ENCODE results near the gene ZNF579.

The ZNF579 gene

GRCh38 chr19:55590109-55590508 lies 9.5 kb upstream of the ZNF579 start:
- ATAC-seq = no peak
- TF ChIP-seq ESRRG (CRISPR knock-in tag; IDR thresholded peaks at IDR 0.05) = no peak
- TF ChIP-seq OSR1 (CRISPR knock-in tag; IDR thresholded peaks at IDR 0.05) = no peak
- no peak for TF ChIP-seq CSRNP3 (CRISPR knock-in tag; IDR thresholded peaks at IDR 0.05)
- TF ChIP-seq ZNF565 (CRISPR knock-in tag; conservative IDR thresholded peaks at IDR 0.05; ENCODE audit: low read depth) = no peak
- TF ChIP-seq GLIS3 (CRISPR knock-in tag; IDR thresholded peaks at IDR 0.05) = no peak

DNA sequence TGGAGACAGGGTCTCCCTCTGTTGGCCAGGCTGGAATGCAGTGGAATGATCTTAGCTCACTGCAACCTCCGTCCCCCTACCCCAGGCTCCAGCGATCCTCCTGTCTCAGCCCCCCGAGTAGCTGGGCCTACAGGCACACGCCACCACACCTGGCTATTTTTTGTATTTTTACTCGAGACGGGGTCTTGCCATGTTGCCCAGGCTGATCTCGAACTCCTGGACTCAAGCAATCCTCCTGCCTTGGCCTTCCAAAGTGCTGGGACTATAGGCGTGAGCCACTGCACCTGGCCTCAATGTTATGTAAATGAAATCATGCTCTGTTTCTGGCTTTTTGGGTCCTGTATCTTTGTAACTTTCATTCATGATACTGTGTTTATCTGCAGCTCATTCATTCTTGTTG lies 8.1 kb upstream of the ZNF579 start:
- no peak for TF ChIP-seq ZNF70 (CRISPR knock-in tag; IDR thresholded peaks at IDR 0.05)
- no peak for TF ChIP-seq RARB (CRISPR knock-in tag; IDR thresholded peaks at IDR 0.05)
- no peak for ATAC-seq

DNA sequence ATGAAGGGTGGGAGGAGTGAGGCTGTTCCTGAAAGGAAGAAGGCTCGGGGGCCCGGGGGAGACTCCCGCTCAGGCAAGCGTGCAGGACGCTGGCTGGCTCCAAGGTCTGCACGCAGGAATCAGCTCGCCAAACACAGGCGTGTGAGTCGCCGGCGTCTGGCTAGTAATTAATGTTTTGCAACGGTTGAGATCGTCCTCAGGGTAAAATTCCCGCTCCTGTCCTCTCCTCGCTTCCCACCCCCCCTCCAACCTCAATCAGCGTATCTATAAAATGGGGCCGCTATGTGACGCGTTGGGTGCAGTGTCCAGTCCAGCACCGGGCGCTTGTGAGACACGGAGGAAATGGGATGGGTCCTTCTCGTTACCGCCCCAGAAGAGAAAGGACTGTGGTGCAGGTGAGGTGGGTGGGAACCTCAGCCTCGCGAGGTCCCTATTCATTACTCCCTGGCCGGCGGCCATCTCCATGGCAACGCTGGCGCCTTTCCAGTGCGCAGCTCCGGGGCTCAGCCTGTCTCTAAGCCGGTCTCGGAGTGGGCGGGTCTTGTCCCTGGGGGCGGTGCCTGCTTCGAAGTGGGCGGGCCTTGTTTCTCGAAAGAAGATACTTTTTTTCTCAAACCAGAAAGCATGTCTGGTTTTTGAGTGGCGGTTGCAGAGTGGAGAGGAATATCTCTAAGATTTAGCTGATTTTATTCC lies 6.5 kb upstream of the ZNF579 start:
- ATAC-seq = peak; percentile 87
- no peak for TF ChIP-seq ESRRG (CRISPR knock-in tag; IDR thresholded peaks at IDR 0.05)
- no peak for TF ChIP-seq PPARA (CRISPR knock-in tag; IDR thresholded peaks at IDR 0.05; ENCODE audit: borderline replicate concordance)
- TF ChIP-seq BACH2 (CRISPR knock-in tag; IDR thresholded peaks at IDR 0.05; ENCODE audit: borderline replicate concordance) = no peak
- no peak for TF ChIP-seq GLIS3 (CRISPR knock-in tag; IDR thresholded peaks at IDR 0.05)
- no peak for TF ChIP-seq ISL1 (CRISPR knock-in tag; IDR thresholded peaks at IDR 0.05)
- no peak for TF ChIP-seq ZFP30 (CRISPR knock-in tag; IDR thresholded peaks at IDR 0.05)
- TF ChIP-seq ARNTL (CRISPR knock-in tag; IDR thresholded peaks at IDR 0.05; ENCODE audit: borderline replicate concordance, low read depth) = no peak
- no peak for TF ChIP-seq PATZ1 (CRISPR knock-in tag; IDR thresholded peaks at IDR 0.05; ENCODE audit: borderline replicate concordance)
- no peak for TF ChIP-seq ZC3H10 (CRISPR knock-in tag; IDR thresholded peaks at IDR 0.05)
- TF ChIP-seq ZNF8 (CRISPR knock-in tag; IDR thresholded peaks at IDR 0.05) = no peak
- TF ChIP-seq TOX (CRISPR knock-in tag; IDR thresholded peaks at IDR 0.05; ENCODE audit: borderline replicate concordance) = no peak
- no peak for TF ChIP-seq ZNF565 (CRISPR knock-in tag; conservative IDR thresholded peaks at IDR 0.05; ENCODE audit: low read depth)
- TF ChIP-seq ZNF70 (CRISPR knock-in tag; IDR thresholded peaks at IDR 0.05) = no peak
- TF ChIP-seq ZFP3 (CRISPR knock-in tag; IDR thresholded peaks at IDR 0.05) = no peak
- TF ChIP-seq SNAI2 (CRISPR knock-in tag; IDR thresholded peaks at IDR 0.05) = no peak
- TF ChIP-seq, protein P1, sequence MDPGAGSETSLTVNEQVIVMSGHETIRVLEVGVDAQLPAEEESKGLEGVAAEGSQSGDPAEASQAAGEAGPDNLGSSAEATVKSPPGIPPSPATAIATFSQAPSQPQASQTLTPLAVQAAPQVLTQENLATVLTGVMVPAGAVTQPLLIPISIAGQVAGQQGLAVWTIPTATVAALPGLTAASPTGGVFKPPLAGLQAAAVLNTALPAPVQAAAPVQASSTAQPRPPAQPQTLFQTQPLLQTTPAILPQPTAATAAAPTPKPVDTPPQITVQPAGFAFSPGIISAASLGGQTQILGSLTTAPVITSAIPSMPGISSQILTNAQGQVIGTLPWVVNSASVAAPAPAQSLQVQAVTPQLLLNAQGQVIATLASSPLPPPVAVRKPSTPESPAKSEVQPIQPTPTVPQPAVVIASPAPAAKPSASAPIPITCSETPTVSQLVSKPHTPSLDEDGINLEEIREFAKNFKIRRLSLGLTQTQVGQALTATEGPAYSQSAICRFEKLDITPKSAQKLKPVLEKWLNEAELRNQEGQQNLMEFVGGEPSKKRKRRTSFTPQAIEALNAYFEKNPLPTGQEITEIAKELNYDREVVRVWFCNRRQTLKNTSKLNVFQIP (CRISPR knock-in tag; IDR thresholded peaks at IDR 0.05; ENCODE audit: borderline replicate concordance, low read depth) = no peak
- TF ChIP-seq CSRNP3 (CRISPR knock-in tag; IDR thresholded peaks at IDR 0.05) = no peak
- TF ChIP-seq CSDC2 (CRISPR knock-in tag; IDR thresholded peaks at IDR 0.05) = no peak
- TF ChIP-seq TCF4 (CRISPR knock-in tag; IDR thresholded peaks at IDR 0.05; ENCODE audit: borderline replicate concordance) = no peak
- TF ChIP-seq, protein P2, sequence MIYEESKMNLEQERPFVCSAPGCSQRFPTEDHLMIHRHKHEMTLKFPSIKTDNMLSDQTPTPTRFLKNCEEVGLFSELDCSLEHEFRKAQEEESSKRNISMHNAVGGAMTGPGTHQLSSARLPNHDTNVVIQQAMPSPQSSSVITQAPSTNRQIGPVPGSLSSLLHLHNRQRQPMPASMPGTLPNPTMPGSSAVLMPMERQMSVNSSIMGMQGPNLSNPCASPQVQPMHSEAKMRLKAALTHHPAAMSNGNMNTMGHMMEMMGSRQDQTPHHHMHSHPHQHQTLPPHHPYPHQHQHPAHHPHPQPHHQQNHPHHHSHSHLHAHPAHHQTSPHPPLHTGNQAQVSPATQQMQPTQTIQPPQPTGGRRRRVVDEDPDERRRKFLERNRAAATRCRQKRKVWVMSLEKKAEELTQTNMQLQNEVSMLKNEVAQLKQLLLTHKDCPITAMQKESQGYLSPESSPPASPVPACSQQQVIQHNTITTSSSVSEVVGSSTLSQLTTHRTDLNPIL (CRISPR knock-in tag; IDR thresholded peaks at IDR 0.05; ENCODE audit: low read depth) = no peak

Data from SK-N-SH treated with all-trans-retinoic acid at 6 μM for 48 hours (cell line).